Nasal cavity respiratory epithelium epithelial cell of viscerocranial mucosa (primary cell): ENCODE measurements around the gene DCPS. TPM values are rescaled to one million over a fixed set of nuclear protein-coding genes. Genes with fewer than 3 reads are reported as not detected.

ENCODE experiments used
- total RNA-seq: library from RNA; depleted of rRNA; stranded (reverse); fragments of >200 nt; gene quantifications from 2 replicates; pipeline ENCODE4 v1.2.3, GENCODE V29; 2014

The DCPS gene, protein sequence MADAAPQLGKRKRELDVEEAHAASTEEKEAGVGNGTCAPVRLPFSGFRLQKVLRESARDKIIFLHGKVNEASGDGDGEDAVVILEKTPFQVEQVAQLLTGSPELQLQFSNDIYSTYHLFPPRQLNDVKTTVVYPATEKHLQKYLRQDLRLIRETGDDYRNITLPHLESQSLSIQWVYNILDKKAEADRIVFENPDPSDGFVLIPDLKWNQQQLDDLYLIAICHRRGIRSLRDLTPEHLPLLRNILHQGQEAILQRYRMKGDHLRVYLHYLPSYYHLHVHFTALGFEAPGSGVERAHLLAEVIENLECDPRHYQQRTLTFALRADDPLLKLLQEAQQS
- total RNA-seq, result 7.5 and 9.2 TPM in 2 replicates

DNA sequence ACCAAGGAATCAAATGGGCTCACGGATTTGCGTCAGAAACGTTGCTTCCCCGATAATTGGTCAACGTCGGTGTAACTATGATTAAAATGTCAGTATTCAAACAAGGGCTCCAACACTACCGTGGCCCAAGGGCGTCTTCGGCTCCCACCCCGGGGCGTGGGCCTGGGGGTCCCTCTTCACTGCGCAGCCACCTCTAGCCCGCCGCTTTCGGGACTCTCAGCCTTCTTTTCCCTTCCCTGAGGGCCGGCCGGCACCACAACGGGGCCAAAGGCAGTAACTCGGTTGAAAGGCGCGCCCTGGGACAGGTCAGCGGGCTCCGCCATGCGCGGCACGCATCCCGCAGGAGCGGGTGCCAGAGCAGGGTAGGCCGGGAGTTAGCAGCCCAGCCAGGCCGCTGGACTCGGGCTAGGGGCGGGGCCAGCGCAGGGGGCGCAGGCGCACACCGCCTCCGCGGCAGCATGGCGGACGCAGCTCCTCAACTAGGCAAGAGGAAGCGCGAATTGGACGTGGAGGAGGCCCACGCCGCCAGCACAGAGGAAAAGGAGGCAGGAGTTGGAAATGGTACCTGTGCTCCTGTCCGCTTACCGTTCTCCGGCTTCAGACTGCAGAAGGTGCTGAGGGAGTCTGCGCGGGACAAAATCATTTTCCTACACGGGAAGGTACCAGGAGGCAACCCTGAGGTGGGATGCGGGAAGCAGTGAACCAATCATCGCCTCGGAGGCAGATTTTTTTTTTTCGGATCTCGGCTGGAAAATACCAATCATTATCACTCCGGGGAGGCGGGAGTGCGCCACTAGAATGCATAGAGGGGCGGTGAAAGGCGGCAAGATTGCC lies at the start of gene DCPS:
Gene DCPS (plus strand): TSS at position 438 of the 834 bp plus-strand sequence. CDS start 21 bp downstream, at position 459.

DNA sequence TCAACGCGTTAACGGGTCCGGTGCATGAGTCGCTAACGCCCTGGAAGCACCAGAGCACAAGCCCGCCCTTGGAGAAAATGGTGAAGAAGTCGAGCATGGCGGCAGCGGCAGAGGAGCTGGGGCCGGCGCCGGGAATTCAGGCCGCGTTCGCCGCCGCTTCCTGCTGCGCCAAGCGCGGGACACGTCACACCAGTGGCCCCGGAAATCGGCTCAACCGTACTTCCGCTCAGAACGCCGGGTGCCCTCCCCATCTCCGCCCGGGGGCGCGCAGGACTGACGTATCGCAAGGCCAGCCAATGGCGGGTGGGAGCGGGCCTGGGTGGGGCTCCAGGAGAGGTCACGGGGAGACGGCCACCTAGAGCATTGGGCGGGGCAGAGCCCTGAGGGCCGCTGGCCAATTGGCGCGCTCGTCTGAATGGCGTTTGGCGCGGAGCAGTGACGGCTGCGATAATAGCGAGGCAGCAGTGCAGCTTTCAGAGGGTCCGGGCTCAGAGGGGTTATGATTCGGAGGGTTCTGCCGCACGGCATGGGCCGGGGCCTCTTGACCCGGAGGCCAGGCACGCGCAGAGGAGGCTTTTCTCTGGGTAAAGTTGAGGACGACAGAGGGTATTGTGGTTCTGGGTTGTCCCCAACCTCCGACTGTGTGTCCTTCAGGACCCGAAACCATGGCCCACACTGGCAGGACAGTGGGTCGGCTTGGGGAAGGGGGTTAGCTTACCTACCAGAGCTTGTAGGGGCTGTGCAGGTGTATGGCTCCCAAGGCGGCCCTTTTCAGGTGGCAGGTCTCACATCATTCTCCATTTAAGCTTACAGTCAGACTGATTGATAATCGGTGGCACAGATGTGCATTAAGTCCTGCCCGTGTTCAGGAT lies 34.9 kb upstream of the DCPS start, which contains the start of the genes FOXRED1 and SRPRA:
Gene FOXRED1 (plus strand): TSS at position 447 of the 872 bp plus-strand sequence. CDS start 53 bp downstream, at position 500.
Gene SRPRA (minus strand): TSS at position 188 of the 872 bp plus-strand sequence. CDS start 91 bp downstream, at position 97.

DNA sequence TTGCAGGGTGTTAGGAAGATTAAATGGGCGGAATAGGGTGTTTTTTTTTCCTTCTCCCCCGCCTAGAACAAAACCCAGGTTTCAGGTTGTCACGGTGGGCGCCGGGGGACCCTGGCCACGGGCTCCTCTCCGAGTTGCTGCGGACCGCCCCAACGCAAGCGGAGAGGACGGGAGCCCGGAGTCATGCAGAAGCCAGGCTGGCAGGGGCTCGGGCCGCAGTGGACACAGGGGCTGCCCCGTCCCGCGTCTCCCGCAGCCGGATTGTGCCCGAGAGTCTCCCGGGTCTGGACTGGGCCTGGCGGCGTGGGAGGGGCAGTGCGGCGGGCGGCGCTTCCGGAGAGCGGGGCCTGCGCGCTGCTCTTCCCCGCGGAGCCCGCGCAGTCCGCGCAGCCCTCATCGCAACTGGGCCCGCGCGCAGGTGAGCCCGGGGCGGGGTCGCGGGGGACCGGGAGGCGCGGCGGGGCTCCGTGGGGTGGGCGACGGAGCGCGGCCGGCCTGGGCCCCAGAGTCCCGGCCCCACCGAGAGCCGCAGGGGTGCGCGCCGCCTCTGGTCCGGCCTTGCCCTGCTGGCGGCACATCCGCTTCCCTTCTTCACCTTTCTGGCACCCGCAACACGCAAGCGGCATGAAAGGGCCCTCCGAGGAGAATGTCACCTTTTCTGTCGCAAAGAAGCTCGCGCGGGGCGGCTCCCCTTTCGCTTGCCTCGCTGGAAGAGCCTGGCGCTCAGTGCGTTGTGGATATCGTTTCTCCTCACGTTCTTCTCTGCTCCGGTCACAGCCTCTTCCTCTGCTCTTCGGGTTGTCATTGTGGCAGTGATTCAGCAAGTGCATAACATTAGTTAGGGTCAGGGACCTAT lies 20.9 kb upstream of the DCPS start, which contains the start of gene TIRAP:
Gene TIRAP (plus strand): TSS at position 358 of the 856 bp plus-strand sequence. CDS start 7,802 bp downstream, outside the sequence.

DNA sequence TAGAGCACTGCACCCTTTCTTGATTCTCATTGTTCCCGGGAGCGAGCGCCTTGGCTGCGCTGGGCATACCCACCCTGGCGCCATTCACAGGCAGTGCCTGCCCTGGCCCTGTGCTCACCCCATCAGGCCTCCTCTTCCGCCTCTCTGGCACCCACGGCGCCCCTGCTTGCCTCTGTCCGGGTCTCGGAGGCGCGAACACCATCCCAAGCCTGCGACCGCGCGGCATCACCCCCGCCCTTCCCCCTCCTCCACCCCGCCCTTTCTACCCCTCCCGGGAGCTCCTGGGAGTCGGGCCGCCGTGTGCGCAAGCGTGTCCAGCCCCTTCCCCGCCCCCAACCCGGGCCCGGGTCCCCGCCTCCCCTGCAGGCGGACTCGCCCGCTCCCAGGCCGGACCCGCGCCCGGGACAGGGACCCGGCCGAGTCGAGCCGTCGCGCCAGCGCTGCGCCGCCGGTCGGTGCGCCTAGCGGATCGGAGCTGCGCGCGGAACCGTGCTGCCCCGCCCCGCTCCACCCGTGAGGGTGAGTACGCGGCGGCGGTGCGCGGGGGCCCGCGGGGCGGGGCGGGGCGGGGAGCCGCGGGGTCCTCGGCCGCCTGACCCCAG lies 51.6 kb downstream of the DCPS start, which contains the start of gene ST3GAL4:
Gene ST3GAL4 (plus strand): TSS at position 363 of the 602 bp plus-strand sequence. CDS start 50,470 bp downstream, outside the sequence.

Other genes starting within 250 kb of the DCPS start
- gene CDON, start 241.2 kb upstream of the DCPS start, total RNA-seq, result 2.1 and 5.3 TPM in 2 replicates
- gene RPUSD4, start 92.4 kb upstream of the DCPS start, total RNA-seq, result 29.4 and 33.0 TPM in 2 replicates
- gene FAM118B, start 92.3 kb upstream of the DCPS start, total RNA-seq, result 17.4 and 23.8 TPM in 2 replicates
- 107 and 108 TPM in 2 replicates for gene SRPRA, start 35.2 kb upstream of the DCPS start, total RNA-seq
- 10.5 and 12.3 TPM in 2 replicates for gene FOXRED1, start 34.9 kb upstream of the DCPS start, total RNA-seq
- 4.1 and 5.0 TPM in 2 replicates for gene TIRAP, start 21.0 kb upstream of the DCPS start, total RNA-seq
- 9.2 and 16.8 TPM in 2 replicates for gene ST3GAL4, start 51.6 kb downstream of the DCPS start, total RNA-seq